Keratinocyte (primary cell): ENCODE measurements around the gene ST3GAL6. TPM values are rescaled to one million over a fixed set of nuclear protein-coding genes. Genes with fewer than 3 reads are reported as not detected.

ENCODE experiments used
- DNase-seq: peaks from one replicate; pipeline ENCODE4 v3.0.0-alpha.2; 2011; ENCODE audit warnings: low read depth, missing footprints, low spot score
- FAIRE-seq: peaks from 2 replicates; lab custom pipeline; 2011; peaks lifted over from hg19 to GRCh38; lab: Jason Lieb, UNC
- H2AFZ ChIP-seq: 2 replicates; pipeline ENCODE4 v1.6.0; 2012; ENCODE audit warnings: low read length, control low read depth, inconsistent platforms; ENCODE audit not compliant: control insufficient read depth
- H3K27ac ChIP-seq: 2 replicates; pipeline ENCODE4 v1.5.1; 2011; ENCODE audit warnings: low read length; ENCODE audit not compliant: control insufficient read depth, insufficient read depth
- H3K27me3 ChIP-seq: 3 replicates; pipeline ENCODE4 v1.6.0; 2011; ENCODE audit warnings: low read length; ENCODE audit not compliant: control insufficient read depth, insufficient read depth; ENCODE audit errors: extremely low read depth
- H3K36me3 ChIP-seq, 2 experiments: 2 replicates in 1 of 2; 3 replicates in 1 of 2; pipeline ENCODE4 v1.5.1; 2011; ENCODE audit warnings: low read length in 2 of 2, mild to moderate bottlenecking in 1 of 2; ENCODE audit not compliant: control insufficient read depth in 2 of 2, insufficient read depth in 2 of 2; ENCODE audit errors: extremely low read depth in 1 of 2
- H3K4me1 ChIP-seq: 3 replicates; pipeline ENCODE4 v1.5.1; 2011; ENCODE audit warnings: low read length; ENCODE audit not compliant: control insufficient read depth, insufficient read depth; ENCODE audit errors: extremely low read depth
- H3K4me2 ChIP-seq: 3 replicates; pipeline ENCODE4 v1.6.0; 2011; ENCODE audit warnings: low read depth, low read length; ENCODE audit not compliant: control insufficient read depth, insufficient read depth; ENCODE audit errors: extremely low read depth
- H3K4me3 ChIP-seq, 3 experiments: fragments of 200-600 bp in 1 of 3; sonication (generic) in 1 of 3; 2 replicates in 2 of 3; 3 replicates in 1 of 3; pipeline ENCODE4 v1.5.1; 2011 to 2016; ENCODE audit warnings: low read length in 3 of 3, mild to moderate bottlenecking in 3 of 3, control low read depth in 2 of 3, inconsistent platforms in 1 of 3, low read depth in 1 of 3, mixed read lengths in 1 of 3, mixed run types in 1 of 3, moderate library complexity in 1 of 3; ENCODE audit not compliant: control insufficient read depth in 2 of 3, insufficient read depth in 2 of 3; ENCODE audit errors: extremely low read depth in 1 of 3
- H3K79me2 ChIP-seq: 2 replicates; pipeline ENCODE4 v1.6.0; 2012; ENCODE audit warnings: low read length; ENCODE audit not compliant: control insufficient read depth, insufficient read depth
- H3K9ac ChIP-seq: 3 replicates; pipeline ENCODE4 v1.6.0; 2011; ENCODE audit warnings: low read length; ENCODE audit not compliant: control insufficient read depth, insufficient read depth; ENCODE audit errors: extremely low read depth
- H3K9me1 ChIP-seq: 3 replicates; pipeline ENCODE4 v1.6.0; 2011; ENCODE audit warnings: low read length; ENCODE audit not compliant: control insufficient read depth, insufficient read depth; ENCODE audit errors: extremely low read depth
- H3K9me3 ChIP-seq: 2 replicates; pipeline ENCODE4 v1.5.1; 2012; ENCODE audit warnings: low read depth, low read length; ENCODE audit not compliant: control insufficient read depth
- H4K20me1 ChIP-seq: 3 replicates; pipeline ENCODE4 v1.6.0; 2011; ENCODE audit warnings: low read length; ENCODE audit not compliant: control insufficient read depth, insufficient read depth; ENCODE audit errors: extremely low read depth
- CTCF ChIP-seq, 3 experiments: IDR thresholded peaks in 1 of 3; conservative IDR thresholded peaks in 1 of 3; optimal IDR thresholded peaks in 1 of 3; 2 replicates in 2 of 3; 3 replicates in 1 of 3; pipeline versions ENCODE3 to v1.5.1; 2011; ENCODE audit warnings: low read length in 3 of 3, mild to moderate bottlenecking in 3 of 3, moderate library complexity in 2 of 3, control low read depth in 1 of 3, inconsistent platforms in 1 of 3; ENCODE audit not compliant: insufficient read depth in 2 of 3; ENCODE audit errors: extremely low read depth in 1 of 3
- EZH2 ChIP-seq: IDR thresholded peaks from one replicate; pipeline ENCODE4 v1.6.1; 2012; ENCODE audit warnings: inconsistent platforms, mild to moderate bottlenecking, low read length, moderate library complexity
- dilution Hi-C: fragments of 300-500 bp; cut with MboI; formaldehyde crosslinking; loops from one replicate; pipeline ENCODE4 v1.7.0; 2020; ENCODE audit warnings: low sequenced_read_pairs; ENCODE audit not compliant: extremely low pct_ligation_motif_present
- polyA plus RNA-seq, 5 experiments: library from polyadenylated mRNA; depleted of rRNA in 3 of 5; stranded (reverse) in 3 of 5; stranded (forward) in 1 of 5; unstranded in 1 of 5; fragments of >200 nt; gene quantifications; 1 replicate in 1 of 5; 2 replicates in 3 of 5; 3 replicates in 1 of 5; pipeline versions ENCODE4 v1.2.1 to v1.2.3, GENCODE V29; 2011 to 2012; ENCODE audit warnings: missing spikeins in 2 of 5, low read depth in 1 of 5, low replicate concordance in 1 of 5

Gene ST3GAL6
- polyA plus RNA-seq, 1 donor (not counting 4 experiments of a cell fraction or from before 2014, with no cell fraction given): 5.3 TPM

GRCh38 chr3:98775459-98776139, 12.5 kb downstream of the ST3GAL6 start:
- dilution Hi-C loops: loop anchor here (25.0 kb wide), 1 partner anchor 163 kb away; no protein-coding TSS in a partner anchor
- FAIRE-seq (no peak), DNase-seq (no peak)
- Histone ChIP-seq H3K9ac (no peak overlapping the region), H3K27me3 (no peaks in the 10 kb centered on the region), H3K79me2 (no peaks in the 10 kb centered on the region), H3K9me1 (no peaks in the 10 kb centered on the region), H3K4me3 (no peak overlapping the region), H3K4me2 (no peak overlapping the region), H3K9me3 (no peaks in the 10 kb centered on the region), H3K36me3 (no peaks in the 10 kb centered on the region), H3K27ac (no peak overlapping the region), H2AFZ (no peak overlapping the region), H4K20me1 (no peaks in the 10 kb centered on the region), H3K4me1 (peaks cover 28% of the 10 kb centered on the region)
- TF ChIP-seq CTCF (optimal IDR thresholded peaks at IDR 0.05 in 1 of 3, IDR thresholded peaks at IDR 0.05 in 1 of 3, conservative IDR thresholded peaks at IDR 0.05 in 1 of 3; ENCODE audit: extremely low read depth in 1 of 3, insufficient read depth in 2 of 3, low read length in 3 of 3) (no peak), EZH2 (no peak)

- DNase-seq (no peak), FAIRE-seq (no peak)
- Histone ChIP-seq H3K9me3 (no peaks in the 10 kb centered on the region), H3K9ac (no peak overlapping the region), H3K36me3 (no peaks in the 10 kb centered on the region), H3K4me3 (no peak overlapping the region), H3K9me1 (no peaks in the 10 kb centered on the region), H3K27ac (no peak overlapping the region), H4K20me1 (no peaks in the 10 kb centered on the region), H3K27me3 (no peaks in the 10 kb centered on the region), H3K79me2 (no peaks in the 10 kb centered on the region), H3K4me2 (no peak overlapping the region), H3K4me1 (peaks cover 28% of the 10 kb centered on the region), H2AFZ (no peak overlapping the region)
- TF ChIP-seq EZH2 (no peak), CTCF (optimal IDR thresholded peaks at IDR 0.05 in 1 of 3, IDR thresholded peaks at IDR 0.05 in 1 of 3, conservative IDR thresholded peaks at IDR 0.05 in 1 of 3; ENCODE audit: extremely low read depth in 1 of 3, insufficient read depth in 2 of 3, low read length in 3 of 3) (no peak)
- dilution Hi-C loops: loop anchor here (25.0 kb wide), 1 partner anchor 164 kb away; no protein-coding TSS in a partner anchor
Measured at GRCh38 chr3:98776140-98776493, 13.0 kb downstream of the ST3GAL6 start.
